GM23338 (cell line): ENCODE measurements around the gene TTC13. TPM values are rescaled to one million over a fixed set of nuclear protein-coding genes. Genes with fewer than 3 reads are reported as not detected.
A peak's percentile ranks its signal among the peaks of the same experiment; 100 is the strongest.

ENCODE experiments used
- ATAC-seq: fragments of 200-7000 bp; cut with Tn5 transposase; 3 replicates; pipeline ENCODE4 v1.9.1; 2020
- DNase-seq: peaks from one replicate; pipeline ENCODE4 v3.0.0-alpha.2; 2015; ENCODE audit warnings: low spot score
- H2AFZ ChIP-seq: fragments of 200-600 bp; sonication (generic); 2 replicates; pipeline ENCODE4 v1.8.0; 2016; ENCODE audit warnings: antibody characterized with exemption, mild to moderate bottlenecking, moderate library complexity
- H3F3A ChIP-seq: fragments of 200-600 bp; sonication (generic); replicated peaks from 2 replicates; pipeline ENCODE4 v1.8.0; 2017; ENCODE audit warnings: antibody characterized with exemption, mixed run types, low read depth
- H3K27ac ChIP-seq: fragments of 200-600 bp; sonication (generic); 2 replicates; pipeline ENCODE4 v1.6.1; 2016; ENCODE audit warnings: low read depth
- H3K27me3 ChIP-seq: fragments of 200-600 bp; sonication (generic); 2 replicates; pipeline ENCODE4 v1.8.0; 2016; ENCODE audit warnings: mild to moderate bottlenecking, mixed run types, moderate library complexity; ENCODE audit not compliant: insufficient read depth
- H3K36me3 ChIP-seq: fragments of 200-600 bp; sonication (generic); 2 replicates; pipeline ENCODE4 v1.8.0; 2016; ENCODE audit warnings: mild to moderate bottlenecking; ENCODE audit not compliant: insufficient read depth
- H3K4me1 ChIP-seq: fragments of 200-600 bp; sonication (generic); 2 replicates; pipeline ENCODE4 v1.8.0; 2016; ENCODE audit warnings: mild to moderate bottlenecking, moderate library complexity; ENCODE audit not compliant: insufficient read depth
- H3K4me2 ChIP-seq: fragments of 200-600 bp; sonication (generic); 2 replicates; pipeline ENCODE4 v1.7.1; 2017; ENCODE audit warnings: mixed run types
- H3K4me3 ChIP-seq: fragments of 200-600 bp; sonication (generic); 2 replicates; pipeline ENCODE4 v1.6.1; 2016; ENCODE audit warnings: mixed run types
- H3K79me2 ChIP-seq: fragments of 200-600 bp; sonication (generic); replicated peaks from 2 replicates; pipeline ENCODE4 v1.8.0; 2017; ENCODE audit warnings: mild to moderate bottlenecking; ENCODE audit not compliant: insufficient read depth
- H3K9me2 ChIP-seq: fragments of 200-600 bp; sonication (generic); 2 replicates; pipeline ENCODE4 v1.8.0; 2017; ENCODE audit not compliant: insufficient read depth
- H4K20me1 ChIP-seq: fragments of 200-600 bp; sonication (generic); replicated peaks from 2 replicates; pipeline ENCODE4 v1.8.0; 2017; ENCODE audit warnings: mild to moderate bottlenecking; ENCODE audit not compliant: insufficient read depth
- H3K27ac Mint-ChIP-seq: 2 replicates; pipeline ENCODE4 v1.8.0; 2020; ENCODE audit warnings: inconsistent platforms, mild to moderate bottlenecking, moderate library complexity, mixed read lengths
- H3K27me3 Mint-ChIP-seq: 3 replicates; pipeline ENCODE4 v1.8.0; 2022; ENCODE audit warnings: low read depth, mild to moderate bottlenecking, moderate library complexity, mixed read lengths, inconsistent platforms; ENCODE audit not compliant: insufficient read depth, poor library complexity
- H3K36me3 Mint-ChIP-seq: 3 replicates; pipeline ENCODE4 v1.8.0; 2021; ENCODE audit warnings: low read depth, mild to moderate bottlenecking, inconsistent platforms, moderate library complexity, mixed read lengths
- H3K4me1 Mint-ChIP-seq: 3 replicates; pipeline ENCODE4 v1.8.0; 2020; ENCODE audit warnings: mild to moderate bottlenecking, inconsistent platforms, mixed read lengths
- H3K4me3 Mint-ChIP-seq: 3 replicates; pipeline ENCODE4 v1.8.0; 2021; ENCODE audit warnings: moderate library complexity, mild to moderate bottlenecking, inconsistent platforms, mixed read lengths
- H3K9me3 Mint-ChIP-seq: 3 replicates; pipeline ENCODE4 v1.8.0; 2020; ENCODE audit warnings: moderate library complexity, mild to moderate bottlenecking, inconsistent platforms, mixed read lengths
- CREB1 ChIP-seq: fragments of 250-450 bp; sonication (Bioruptor Pico); IDR thresholded peaks from 2 replicates; pipeline ENCODE4 v1.5.0; 2020; ENCODE audit warnings: low read depth, mild to moderate bottlenecking, moderate library complexity
- CTCF ChIP-seq, 2 experiments: fragments of 200-600 bp in 1 of 2; sonication (generic) in 1 of 2; conservative IDR thresholded peaks; 2 replicates each; pipeline versions ENCODE4 v1.5.1 to v1.6.1; 2016 to 2017; ENCODE audit warnings: antibody characterized with exemption in 2 of 2, low read depth in 2 of 2, mild to moderate bottlenecking in 2 of 2, moderate library complexity in 1 of 2
- EZH2 ChIP-seq: fragments of 200-600 bp; sonication (generic); IDR thresholded peaks from one replicate; pipeline ENCODE4 v1.8.0; 2017; ENCODE audit warnings: antibody characterized with exemption, mild to moderate bottlenecking, low read depth; ENCODE audit not compliant: unreplicated experiment
- EZH2phosphoT487 ChIP-seq: fragments of 200-600 bp; sonication (generic); IDR thresholded peaks from one replicate; pipeline ENCODE4 v1.8.1; 2018; ENCODE audit warnings: antibody characterized with exemption; ENCODE audit not compliant: unreplicated experiment
- JUNB ChIP-seq: IDR thresholded peaks from one replicate; pipeline ENCODE4 v1.6.1; 2016; ENCODE audit warnings: antibody characterized with exemption; ENCODE audit not compliant: unreplicated experiment
- NANOG ChIP-seq: IDR thresholded peaks from 2 replicates; pipeline ENCODE4 v1.6.1; 2016; ENCODE audit warnings: antibody characterized with exemption, borderline replicate concordance
- POLR2AphosphoS5 ChIP-seq: IDR thresholded peaks from 2 replicates; pipeline ENCODE4 v1.6.1; 2016; ENCODE audit warnings: antibody characterized with exemption, low read depth
- REST ChIP-seq: IDR thresholded peaks from one replicate; pipeline ENCODE4 v1.6.1; 2018; ENCODE audit warnings: antibody characterized with exemption; ENCODE audit not compliant: unreplicated experiment
- STAT1 ChIP-seq: IDR thresholded peaks from one replicate; pipeline ENCODE4 v1.6.1; 2016; ENCODE audit warnings: antibody characterized with exemption; ENCODE audit not compliant: unreplicated experiment
- ZNF114 ChIP-seq: fragments of 250-450 bp; sonication (Bioruptor Pico); IDR thresholded peaks from 2 replicates; pipeline ENCODE4 v1.5.0; 2020; ENCODE audit warnings: mild to moderate bottlenecking, moderate library complexity
- polyA plus RNA-seq: library from polyadenylated mRNA; unstranded; fragments of >200 nt; fragmentation: Nextera tagmentation; extraction: Ambion mirVana; gene quantifications from 2 replicates; pipeline ENCODE4 v1.2.1, GENCODE V29; 2016
- total RNA-seq: library from RNA; depleted of rRNA; stranded (reverse); fragments of >200 nt; shearing (Covaris generic); gene quantifications from 2 replicates; pipeline ENCODE4 v1.2.3, GENCODE V29; 2014

TTC13 gene
- total and polyA plus RNA-seq, 2 experiments from 2014 or later = 3.8 to 9.4 TPM

GRCh38 chr1:230979952-230980351, 1.3 kb upstream of the TTC13 start (continued):
- TF ChIP-seq NANOG = no peak
- TF ChIP-seq REST = no peak
- TF ChIP-seq CTCF (conservative IDR thresholded peaks at IDR 0.05; ENCODE audit: low read depth in 2 of 2) = no peak
- TF ChIP-seq EZH2 = no peak
- TF ChIP-seq POLR2AphosphoS5 = no peak
- no peak for TF ChIP-seq STAT1

- no peak overlapping the region for H3K27ac ChIP-seq
- peaks cover 12% of the 10 kb centered on the region for H3K79me2 ChIP-seq
- peaks cover 64% of the 10 kb centered on the region for H4K20me1 ChIP-seq
- DNase-seq (no peak), ATAC-seq (no peak)
- Mint-ChIP-seq H3K9me3 (no peaks in the 10 kb centered on the region), H3K36me3 (no peaks in the 10 kb centered on the region; the same call in 2 of the 3 replicates), H3K4me1 (peaks cover 23% of the 10 kb centered on the region), H3K4me3 (no peak overlapping the region; the same call in 1 of the 3 replicates), H3K27me3 (peaks cover 6% of the 10 kb centered on the region), H3K27ac (peak overlapping the region; percentile 62; the same call in 1 of the 2 replicates)
- no peaks in the 10 kb centered on the region for H3F3A ChIP-seq
- no peaks in the 10 kb centered on the region for H3K36me3 ChIP-seq
- peak overlapping the region; percentile 95 for H3K4me2 ChIP-seq
- no peaks in the 10 kb centered on the region for H3K9me2 ChIP-seq
- H3K4me3 ChIP-seq = peak overlapping the region; percentile 88
- H3K27me3 ChIP-seq = peaks cover 69% of the 10 kb centered on the region
- peak overlapping the region; percentile 96 for H2AFZ ChIP-seq
- peaks cover 15% of the 10 kb centered on the region; the same call in 1 of the 2 replicates for H3K4me1 ChIP-seq
- TF ChIP-seq REST = no peak
- no peak for TF ChIP-seq JUNB
- no peak for TF ChIP-seq ZNF114 (CRISPR knock-in tag)
- no peak for TF ChIP-seq EZH2phosphoT487
- TF ChIP-seq NANOG = no peak
- TF ChIP-seq CREB1 (CRISPR knock-in tag) = no peak
- no peak for TF ChIP-seq CTCF (conservative IDR thresholded peaks at IDR 0.05; ENCODE audit: low read depth in 2 of 2)
- no peak for TF ChIP-seq STAT1
Observed at GRCh38 chr1:230979389-230979716, 692 bp upstream of the TTC13 start.
